DND-41 (cell line): ENCODE results near the gene NCOA3.

Experiments
- ATAC-seq: fragments of 200-7000 bp; cut with Tn5 transposase; 3 replicates; pipeline ENCODE4 v1.9.1; 2021; ENCODE audit warnings: low read depth; ENCODE audit not compliant: insufficient read depth
- DNase-seq: peaks from one replicate; pipeline ENCODE4 v3.0.0-alpha.2; 2020
- H2AFZ ChIP-seq: 2 replicates; pipeline ENCODE4 v1.6.0; 2012; ENCODE audit warnings: low read depth, low read length
- H3K27ac ChIP-seq: 2 replicates; pipeline ENCODE4 v1.5.1; 2012; ENCODE audit warnings: low read length, inconsistent platforms
- H3K27me3 ChIP-seq: fragments of 200-600 bp; sonication (generic); 2 replicates; pipeline ENCODE4 v1.6.0; 2012; ENCODE audit warnings: low read length, mild to moderate bottlenecking, inconsistent platforms; ENCODE audit not compliant: insufficient read depth, poor library complexity
- H3K36me3 ChIP-seq: 2 replicates; pipeline ENCODE4 v1.5.1; 2012; ENCODE audit warnings: low read length, inconsistent platforms; ENCODE audit not compliant: insufficient read depth
- H3K4me1 ChIP-seq: 2 replicates; pipeline ENCODE4 v1.5.1; 2012; ENCODE audit warnings: mild to moderate bottlenecking, low read length; ENCODE audit not compliant: insufficient read depth
- H3K4me2 ChIP-seq: 2 replicates; pipeline ENCODE4 v1.6.0; 2012; ENCODE audit warnings: mild to moderate bottlenecking, moderate library complexity, low read length, inconsistent platforms; ENCODE audit not compliant: insufficient read depth
- H3K4me3 ChIP-seq, 2 experiments: fragments of 200-600 bp in 1 of 2; shearing (Covaris generic) in 1 of 2; 2 replicates each; pipeline ENCODE4 v1.5.1; 2012 to 2016; ENCODE audit warnings: inconsistent platforms in 2 of 2, low read length in 2 of 2, mild to moderate bottlenecking in 2 of 2, low read depth in 1 of 2, moderate library complexity in 1 of 2
- H3K79me2 ChIP-seq: 2 replicates; pipeline ENCODE4 v1.6.0; 2012; ENCODE audit warnings: low read length, inconsistent platforms; ENCODE audit not compliant: insufficient read depth
- H3K9ac ChIP-seq: 2 replicates; pipeline ENCODE4 v1.6.0; 2012; ENCODE audit warnings: low read depth, mild to moderate bottlenecking, inconsistent platforms, low read length, moderate library complexity
- H3K9me3 ChIP-seq: 2 replicates; pipeline ENCODE4 v1.5.1; 2012; ENCODE audit warnings: low read length, moderate library complexity, mild to moderate bottlenecking, inconsistent platforms; ENCODE audit not compliant: insufficient read depth, severe bottlenecking
- H4K20me1 ChIP-seq: 2 replicates; pipeline ENCODE4 v1.6.0; 2012; ENCODE audit warnings: low read length; ENCODE audit not compliant: insufficient read depth
- EZH2 ChIP-seq: IDR thresholded peaks from 3 replicates; pipeline ENCODE4 v1.6.1; 2012; ENCODE audit warnings: borderline replicate concordance, low read depth, mild to moderate bottlenecking, moderate library complexity, low read length, inconsistent platforms; ENCODE audit not compliant: severe bottlenecking
- TF ChIP-seq, protein P1 (sequence below): IDR thresholded peaks from 2 replicates; pipeline ENCODE4 v1.5.1; 2012; ENCODE audit warnings: borderline replicate concordance, low read length, moderate library complexity, mild to moderate bottlenecking; ENCODE audit not compliant: poor library complexity, severe bottlenecking; ENCODE audit errors: extremely low read depth

The NCOA3 gene

DNA sequence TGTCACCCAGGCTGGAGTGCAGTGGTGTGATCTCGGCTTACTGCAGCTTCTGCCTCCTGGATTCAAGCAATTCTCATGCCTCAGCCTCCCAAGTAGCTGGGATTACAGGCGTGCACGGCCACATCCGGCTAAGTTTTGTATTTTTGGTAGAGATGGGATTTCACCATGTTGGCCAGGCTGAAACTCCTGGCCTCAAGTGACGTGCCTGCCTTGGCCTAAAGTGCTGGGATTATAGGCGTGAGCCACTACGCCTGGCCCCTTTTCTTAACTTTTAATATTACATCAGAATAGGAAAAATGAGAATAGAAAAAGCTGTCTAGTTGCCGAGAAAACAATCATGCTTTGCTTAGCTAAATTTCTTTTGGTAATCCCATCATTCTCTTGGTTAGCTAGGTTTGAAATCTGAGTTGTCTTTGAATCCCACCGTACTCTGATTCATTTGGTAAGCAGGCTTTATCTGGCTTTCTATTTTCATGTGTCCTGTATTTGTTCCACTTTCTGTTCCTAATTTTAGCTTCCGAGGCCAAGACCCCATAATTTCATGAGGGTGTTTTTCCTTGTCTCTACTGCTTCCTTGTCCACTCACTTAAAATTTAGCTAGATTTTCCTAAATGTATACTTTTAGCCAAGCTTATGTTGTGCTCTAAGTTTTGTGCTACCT is 83.5 kb downstream of the NCOA3 start:
- no peak overlapping the region for H3K4me2 ChIP-seq
- no peak for DNase-seq
- no peaks in the 10 kb centered on the region for H3K27me3 ChIP-seq
- no peak overlapping the region for H2AFZ ChIP-seq
- no peak for TF ChIP-seq EZH2
- TF ChIP-seq, protein P1, sequence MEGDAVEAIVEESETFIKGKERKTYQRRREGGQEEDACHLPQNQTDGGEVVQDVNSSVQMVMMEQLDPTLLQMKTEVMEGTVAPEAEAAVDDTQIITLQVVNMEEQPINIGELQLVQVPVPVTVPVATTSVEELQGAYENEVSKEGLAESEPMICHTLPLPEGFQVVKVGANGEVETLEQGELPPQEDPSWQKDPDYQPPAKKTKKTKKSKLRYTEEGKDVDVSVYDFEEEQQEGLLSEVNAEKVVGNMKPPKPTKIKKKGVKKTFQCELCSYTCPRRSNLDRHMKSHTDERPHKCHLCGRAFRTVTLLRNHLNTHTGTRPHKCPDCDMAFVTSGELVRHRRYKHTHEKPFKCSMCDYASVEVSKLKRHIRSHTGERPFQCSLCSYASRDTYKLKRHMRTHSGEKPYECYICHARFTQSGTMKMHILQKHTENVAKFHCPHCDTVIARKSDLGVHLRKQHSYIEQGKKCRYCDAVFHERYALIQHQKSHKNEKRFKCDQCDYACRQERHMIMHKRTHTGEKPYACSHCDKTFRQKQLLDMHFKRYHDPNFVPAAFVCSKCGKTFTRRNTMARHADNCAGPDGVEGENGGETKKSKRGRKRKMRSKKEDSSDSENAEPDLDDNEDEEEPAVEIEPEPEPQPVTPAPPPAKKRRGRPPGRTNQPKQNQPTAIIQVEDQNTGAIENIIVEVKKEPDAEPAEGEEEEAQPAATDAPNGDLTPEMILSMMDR: no peak
- H3K36me3 ChIP-seq: no peaks in the 10 kb centered on the region; the same call in 1 of the 2 replicates
- ATAC-seq: no peak
- no peaks in the 10 kb centered on the region for H3K4me1 ChIP-seq
- H4K20me1 ChIP-seq: no peaks in the 10 kb centered on the region
- H3K4me3 ChIP-seq: no peak overlapping the region
- H3K9ac ChIP-seq: no peak overlapping the region
- H3K79me2 ChIP-seq: peaks cover 18% of the 10 kb centered on the region
- H3K9me3 ChIP-seq: no peaks in the 10 kb centered on the region
- no peak overlapping the region for H3K27ac ChIP-seq

DNA sequence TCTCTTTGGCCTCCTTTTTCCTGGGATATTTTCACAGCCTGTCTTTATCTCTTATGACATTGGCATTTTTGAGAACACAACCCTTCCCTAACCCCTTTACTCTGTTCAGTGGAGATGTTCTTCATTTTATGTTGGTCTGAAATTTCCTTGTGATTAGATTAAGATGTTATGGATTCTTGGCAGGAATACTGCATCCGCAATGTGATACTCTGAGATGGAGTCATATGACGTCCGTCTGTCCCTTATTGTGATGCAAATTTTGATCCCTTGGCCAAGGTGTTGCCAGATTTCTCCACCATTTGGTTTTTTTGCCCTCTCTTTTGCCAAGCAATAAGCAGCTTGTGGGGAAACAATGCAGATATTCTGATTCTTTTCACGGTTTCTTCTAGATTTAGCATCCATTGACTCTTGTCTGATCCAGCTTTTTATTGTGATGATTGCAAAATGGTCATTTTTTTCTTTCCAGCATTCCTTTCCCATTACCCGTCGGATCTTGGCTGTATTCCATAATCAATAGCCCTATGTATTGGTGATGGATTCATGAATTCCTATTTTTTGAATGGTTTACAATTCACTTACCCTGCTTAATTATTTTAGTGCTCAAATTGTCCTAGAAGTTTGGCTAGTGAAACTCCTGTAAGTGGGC is 85.1 kb downstream of the NCOA3 start:
- no peak overlapping the region for H3K4me2 ChIP-seq
- no peaks in the 10 kb centered on the region; the same call in 1 of the 2 replicates for H3K36me3 ChIP-seq
- H3K79me2 ChIP-seq: peaks cover 9% of the 10 kb centered on the region
- no peak overlapping the region for H2AFZ ChIP-seq
- no peak overlapping the region for H3K27ac ChIP-seq
- DNase-seq: no peak
- H3K4me3 ChIP-seq: no peak overlapping the region
- no peaks in the 10 kb centered on the region for H3K27me3 ChIP-seq
- no peak overlapping the region for H3K9ac ChIP-seq
- ATAC-seq: no peak
- no peaks in the 10 kb centered on the region for H3K9me3 ChIP-seq
- peaks cover 5% of the 10 kb centered on the region; the same call in 1 of the 2 replicates for H4K20me1 ChIP-seq
- TF ChIP-seq EZH2: no peak
- TF ChIP-seq, protein P1: no peak
- no peaks in the 10 kb centered on the region for H3K4me1 ChIP-seq

DNA sequence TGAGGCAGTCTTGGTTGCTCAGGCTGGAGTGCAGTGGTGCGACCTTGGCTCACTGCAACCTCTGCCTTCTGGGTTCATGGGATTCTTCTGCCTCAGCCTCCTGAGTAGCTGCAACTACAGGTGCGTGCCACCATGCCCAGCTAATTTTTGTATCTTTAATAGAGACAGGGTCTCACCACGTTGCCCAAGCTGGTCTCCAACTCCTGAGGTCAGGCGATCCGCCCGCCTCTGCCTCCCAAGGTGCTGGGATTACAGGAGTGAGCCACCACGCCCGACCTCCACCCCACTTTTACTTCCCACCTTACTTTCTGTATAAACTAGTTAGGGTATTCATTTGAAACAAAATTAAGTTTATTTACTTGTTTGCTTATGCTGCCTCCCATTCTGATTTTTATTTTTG is 86.5 kb downstream of the NCOA3 start:
- Histone ChIP-seq H2AFZ (no peak overlapping the region), H3K4me2 (no peak overlapping the region), H3K27me3 (no peaks in the 10 kb centered on the region), H3K79me2 (no peaks in the 10 kb centered on the region), H3K27ac (no peak overlapping the region), H3K9me3 (no peaks in the 10 kb centered on the region), H3K36me3 (no peaks in the 10 kb centered on the region; the same call in 1 of the 2 replicates), H4K20me1 (peaks cover 5% of the 10 kb centered on the region; the same call in 1 of the 2 replicates), H3K4me1 (no peaks in the 10 kb centered on the region), H3K9ac (no peak overlapping the region), H3K4me3 (no peak overlapping the region)
- no peak for DNase-seq
- TF ChIP-seq, protein P1: no peak
- no peak for TF ChIP-seq EZH2
- ATAC-seq: no peak
